HG02763 (cell line): ENCODE results near the gene DLG4.
A peak's percentile ranks its signal among the peaks of the same experiment; 100 is the strongest.

Experiments
- ATAC-seq: cut with Tn5 transposase; IDR thresholded peaks from one replicate; pipeline ENCODE4 v1.9.1; 2021; ENCODE audit warnings: mild to moderate bottlenecking, moderate library complexity; ENCODE audit not compliant: unreplicated experiment

DLG4 gene

GRCh38 chr17:7219812-7220592, at the start of gene DLG4, which contains the start of gene ACADVL:
Gene DLG4 (minus strand): TSS chr17:7219836.
Gene ACADVL (plus strand): TSS chr17:7219938. CDS start chr17:7219985, 47 bp downstream.
- peak; percentile 62 for ATAC-seq

- ATAC-seq, result no peak
Measured at GRCh38 chr17:7266784-7267183, 47.1 kb upstream of the DLG4 start.

GRCh38 chr17:7263801-7264078, 44.1 kb upstream of the DLG4 start:
- no peak for ATAC-seq

- ATAC-seq, result no peak
Measured at GRCh38 chr17:7262935-7263800, 43.5 kb upstream of the DLG4 start.

- ATAC-seq, result no peak
Measured at GRCh38 chr17:7262192-7262934, 42.7 kb upstream of the DLG4 start, which contains the start of gene CLDN7. Gene CLDN7 (minus strand): TSS chr17:7262478. CDS start chr17:7262043, 435 bp downstream.

GRCh38 chr17:7261379-7262191, 41.9 kb upstream of the DLG4 start:
- no peak for ATAC-seq

GRCh38 chr17:7260651-7261378, 41.2 kb upstream of the DLG4 start:
- no peak for ATAC-seq

- no peak for ATAC-seq
Measured at GRCh38 chr17:7260151-7260550, 40.5 kb upstream of the DLG4 start.

- ATAC-seq, result no peak
Measured at GRCh38 chr17:7259555-7259889, 39.9 kb upstream of the DLG4 start.

- no peak for ATAC-seq
Measured at GRCh38 chr17:7258731-7259554, 39.3 kb upstream of the DLG4 start.

GRCh38 chr17:7256766-7257456, 37.3 kb upstream of the DLG4 start:
- no peak for ATAC-seq

- no peak for ATAC-seq
Measured at GRCh38 chr17:7254511-7254910, 34.9 kb upstream of the DLG4 start.

- no peak for ATAC-seq
Measured at GRCh38 chr17:7253082-7253481, 33.4 kb upstream of the DLG4 start.

- peak; percentile 55 for ATAC-seq
Measured at GRCh38 chr17:7252176-7253043, 32.8 kb upstream of the DLG4 start, which contains the start of gene ELP5. Gene ELP5 (plus strand): TSS chr17:7252215. CDS start chr17:7252551, 336 bp downstream.

- peak; percentile 79 for ATAC-seq
Measured at GRCh38 chr17:7251661-7252175, 32.1 kb upstream of the DLG4 start, which contains the start of gene CTDNEP1. Gene CTDNEP1 (minus strand): TSS chr17:7251734. CDS start chr17:7251296, 438 bp downstream.

- no peak for ATAC-seq
Measured at GRCh38 chr17:7250695-7251627, 31.3 kb upstream of the DLG4 start.
